MG63 (cell line): ENCODE data around the gene TSPAN18. TPM values are rescaled to one million over a fixed set of nuclear protein-coding genes. Genes with fewer than 3 reads are reported as not detected.
"Not testable (repeated sequence)": the region's sequence is repeated elsewhere in the genome, so short reads cannot be mapped to it uniquely, and the experiment has no call there.

Source experiments
- DNase-seq: peaks from one replicate; pipeline ENCODE4 v3.0.0-alpha.2; 2020
- H3K27me3 ChIP-seq: fragments of 250-450 bp; sonication (Bioruptor Pico); 2 replicates; pipeline ENCODE4 v1.5.1; 2020; ENCODE audit warnings: mild to moderate bottlenecking, moderate library complexity
- H3K36me3 ChIP-seq: fragments of 250-450 bp; sonication (Bioruptor Pico); 2 replicates; pipeline ENCODE4 v1.5.1; 2020; ENCODE audit warnings: mild to moderate bottlenecking, moderate library complexity
- H3K4me3 ChIP-seq: fragments of 250-450 bp; sonication (Bioruptor Pico); 2 replicates; pipeline ENCODE4 v1.5.1; 2020; ENCODE audit warnings: mild to moderate bottlenecking, moderate library complexity
- H3K9me3 ChIP-seq: fragments of 250-450 bp; sonication (Bioruptor Pico); 2 replicates; pipeline ENCODE4 v1.5.1; 2020; ENCODE audit warnings: mild to moderate bottlenecking, moderate library complexity
- total RNA-seq: library from RNA; depleted of rRNA; stranded (reverse); fragments of >200 nt; shearing (Covaris generic); gene quantifications from 2 replicates; pipeline ENCODE4 v1.2.3, GENCODE V29; 2014; ENCODE audit warnings: low replicate concordance

The TSPAN18 gene
- total RNA-seq, 1 experiment from 2014 or later = 0.95 TPM

DNA sequence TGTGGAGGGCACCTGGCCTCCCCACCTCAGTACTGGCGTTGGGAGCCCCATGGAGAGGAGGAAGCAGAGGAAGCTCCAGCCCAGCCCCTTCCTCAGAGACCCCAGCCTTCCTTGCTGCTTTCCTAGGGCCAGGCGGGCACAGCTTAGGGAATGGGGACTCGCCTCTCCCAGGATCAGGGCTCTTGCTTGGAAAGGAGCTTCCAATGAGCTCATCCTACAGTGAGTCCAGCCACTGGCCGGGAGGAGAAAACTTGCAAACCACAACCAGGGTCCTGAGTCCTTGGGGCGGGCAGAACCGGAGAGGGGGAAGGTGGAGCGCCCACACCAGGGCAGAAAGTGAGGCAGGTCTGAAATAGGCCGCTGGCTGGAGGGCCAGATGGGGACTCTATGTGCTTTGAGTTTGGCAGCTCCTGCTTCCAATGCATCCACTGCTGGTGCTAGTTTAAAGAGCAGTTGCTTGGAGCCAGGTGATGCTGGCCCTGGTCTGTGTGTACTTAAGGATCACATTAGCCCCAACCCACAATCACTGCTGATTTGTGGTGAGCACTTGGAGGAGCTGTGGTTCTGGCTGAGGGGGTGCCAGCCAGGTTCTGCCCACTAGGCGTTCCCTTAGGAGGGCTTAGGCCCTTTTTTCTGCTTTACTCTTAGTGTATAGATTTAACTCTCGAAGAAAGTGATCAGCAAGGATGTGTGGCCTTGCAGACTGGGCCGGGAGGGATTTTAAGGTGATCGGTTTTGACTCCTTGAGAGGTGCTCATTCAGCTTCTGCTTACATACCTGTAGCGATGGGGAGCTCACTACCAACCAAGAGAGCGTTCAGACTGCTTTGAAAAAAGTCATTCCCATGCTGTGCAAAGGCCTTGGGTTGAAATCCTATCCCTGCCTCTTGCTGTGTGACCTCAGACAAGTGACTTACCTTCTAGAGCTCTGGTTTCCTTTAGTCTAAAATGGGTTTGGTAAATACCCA is 142.0 kb downstream of the TSPAN18 start:
- Histone ChIP-seq H3K9me3 (no peaks in the 10 kb centered on the region), H3K4me3 (no peak overlapping the region), H3K27me3 (no peaks in the 10 kb centered on the region), H3K36me3 (no peaks in the 10 kb centered on the region)
- no peak for DNase-seq

DNA sequence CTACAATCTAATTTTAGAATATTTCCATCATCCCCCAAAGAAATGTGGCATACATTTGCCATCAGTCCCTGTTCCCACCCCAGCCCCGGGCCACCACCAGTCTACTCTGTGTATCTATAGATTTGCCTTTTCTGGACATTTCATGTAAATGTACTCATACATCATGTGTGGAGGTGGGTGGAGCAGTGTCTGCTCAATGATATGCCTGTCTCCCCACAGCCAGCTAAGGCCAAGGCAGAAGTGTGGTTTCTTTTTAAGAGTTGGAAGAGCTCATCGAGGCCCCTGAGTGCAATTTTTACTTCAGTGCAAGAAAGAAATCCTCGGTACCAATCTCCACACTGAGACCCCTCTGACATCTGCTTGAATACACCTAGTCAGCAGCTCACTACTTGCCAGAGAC is 143.4 kb downstream of the TSPAN18 start:
- H3K9me3 ChIP-seq = no peaks in the 10 kb centered on the region
- no peaks in the 10 kb centered on the region for H3K27me3 ChIP-seq
- H3K4me3 ChIP-seq = no peak overlapping the region
- DNase-seq = no peak
- H3K36me3 ChIP-seq = no peaks in the 10 kb centered on the region

DNA sequence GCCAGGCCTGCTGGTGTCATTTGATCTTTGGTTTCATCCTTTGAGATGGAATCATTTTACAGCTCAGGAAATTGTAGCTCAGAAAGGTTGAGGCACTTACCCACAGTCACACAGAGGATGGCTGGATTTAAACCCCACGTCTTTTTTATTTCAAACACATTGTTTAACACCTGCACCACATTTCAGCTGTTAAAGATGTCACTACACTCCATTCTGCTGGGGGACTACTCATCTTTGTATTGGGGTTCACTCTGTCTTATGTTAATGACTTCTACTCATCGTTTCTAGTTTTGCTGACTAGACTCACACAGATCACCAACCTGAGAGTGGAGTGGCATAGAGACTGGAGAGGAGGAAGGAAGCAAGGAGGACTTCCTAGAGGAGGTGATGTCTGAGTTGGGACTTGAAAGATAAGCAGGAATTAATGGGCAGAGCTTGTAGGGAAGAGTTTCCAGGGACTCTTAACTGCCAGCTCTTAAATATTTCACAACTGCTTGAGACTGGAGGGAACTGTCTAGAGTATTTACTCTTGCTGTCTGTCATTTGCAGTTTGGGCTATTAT is 143.9 kb downstream of the TSPAN18 start:
- DNase-seq = no peak
- H3K27me3 ChIP-seq = no peaks in the 10 kb centered on the region
- H3K9me3 ChIP-seq = no peaks in the 10 kb centered on the region
- no peaks in the 10 kb centered on the region for H3K36me3 ChIP-seq
- no peak overlapping the region for H3K4me3 ChIP-seq

DNA sequence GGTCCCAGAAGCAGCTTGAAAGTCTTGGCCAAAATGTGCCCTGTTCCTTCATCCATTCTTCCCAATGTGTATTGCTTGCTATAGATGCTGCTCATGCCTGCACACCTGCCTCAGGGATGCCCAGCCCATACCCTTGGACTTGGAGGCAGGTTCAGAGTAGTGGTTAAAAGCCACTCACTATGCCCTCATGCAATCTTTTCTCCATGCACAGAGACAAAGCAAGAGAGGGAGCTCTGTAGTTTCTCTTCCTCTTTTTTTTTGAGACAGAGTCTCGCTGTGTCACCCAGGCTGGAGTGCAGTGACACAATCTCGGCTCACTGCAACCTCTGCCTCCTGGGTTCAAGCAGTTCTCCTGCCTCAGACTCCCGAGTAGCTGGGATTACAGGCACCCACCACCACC is 144.9 kb downstream of the TSPAN18 start:
- H3K27me3 ChIP-seq, H3K36me3 ChIP-seq, H3K9me3 ChIP-seq, H3K4me3 ChIP-seq, DNase-seq: not testable (repeated sequence)

DNA sequence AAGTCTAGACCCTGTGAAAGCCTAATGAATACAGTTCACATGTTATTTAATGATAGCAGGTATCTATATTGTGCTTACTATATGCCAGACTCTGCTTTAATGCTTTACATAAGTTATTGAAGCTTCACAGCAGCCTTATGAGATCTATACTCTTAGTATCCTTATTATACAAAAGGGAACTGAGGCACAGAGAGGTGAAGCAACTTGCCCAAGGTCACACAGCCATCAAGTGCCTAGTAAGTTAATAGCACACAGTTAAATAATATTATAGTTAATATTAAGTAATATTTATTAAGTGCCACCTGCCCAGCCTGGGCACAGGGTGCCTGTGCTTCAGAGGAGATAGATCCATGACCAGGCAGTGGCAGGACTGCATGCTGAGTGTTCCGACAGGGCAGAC is 145.8 kb downstream of the TSPAN18 start:
- no peak overlapping the region for H3K4me3 ChIP-seq
- no peaks in the 10 kb centered on the region for H3K9me3 ChIP-seq
- H3K36me3 ChIP-seq = no peaks in the 10 kb centered on the region
- no peaks in the 10 kb centered on the region for H3K27me3 ChIP-seq
- no peak for DNase-seq

GRCh38 chr11:44873537-44873936 is 146.8 kb downstream of the TSPAN18 start:
- DNase-seq = no peak
- no peaks in the 10 kb centered on the region for H3K27me3 ChIP-seq
- H3K9me3 ChIP-seq = no peaks in the 10 kb centered on the region
- no peaks in the 10 kb centered on the region for H3K36me3 ChIP-seq
- H3K4me3 ChIP-seq = no peak overlapping the region

GRCh38 chr11:44874284-44874683 is 147.5 kb downstream of the TSPAN18 start:
- Histone ChIP-seq H3K4me3 (no peak overlapping the region), H3K27me3 (no peaks in the 10 kb centered on the region), H3K36me3 (no peaks in the 10 kb centered on the region), H3K9me3 (no peaks in the 10 kb centered on the region)
- no peak for DNase-seq

DNA sequence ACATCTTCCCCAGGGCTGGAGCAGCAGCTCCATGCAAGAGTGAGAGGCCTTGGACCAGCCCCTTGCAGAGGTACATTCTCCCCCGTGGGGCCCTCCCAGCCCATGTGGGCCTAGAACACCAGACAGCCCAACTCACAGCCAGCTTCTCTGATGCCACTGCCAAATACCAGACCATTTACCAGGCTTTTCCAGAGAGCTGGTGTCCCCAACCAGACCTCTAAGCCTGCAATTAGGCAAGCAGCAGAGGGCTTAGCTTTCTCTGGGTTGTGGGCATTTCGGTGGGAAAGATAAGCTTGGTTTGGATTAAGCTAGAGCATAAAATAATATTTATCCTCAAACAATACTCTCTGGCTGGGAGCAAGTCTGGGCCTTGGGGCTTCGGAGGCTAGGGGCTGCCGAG is 148.3 kb downstream of the TSPAN18 start:
- H3K27me3 ChIP-seq = no peaks in the 10 kb centered on the region
- no peaks in the 10 kb centered on the region for H3K36me3 ChIP-seq
- no peak overlapping the region for H3K4me3 ChIP-seq
- no peak for DNase-seq
- H3K9me3 ChIP-seq = no peaks in the 10 kb centered on the region

DNA sequence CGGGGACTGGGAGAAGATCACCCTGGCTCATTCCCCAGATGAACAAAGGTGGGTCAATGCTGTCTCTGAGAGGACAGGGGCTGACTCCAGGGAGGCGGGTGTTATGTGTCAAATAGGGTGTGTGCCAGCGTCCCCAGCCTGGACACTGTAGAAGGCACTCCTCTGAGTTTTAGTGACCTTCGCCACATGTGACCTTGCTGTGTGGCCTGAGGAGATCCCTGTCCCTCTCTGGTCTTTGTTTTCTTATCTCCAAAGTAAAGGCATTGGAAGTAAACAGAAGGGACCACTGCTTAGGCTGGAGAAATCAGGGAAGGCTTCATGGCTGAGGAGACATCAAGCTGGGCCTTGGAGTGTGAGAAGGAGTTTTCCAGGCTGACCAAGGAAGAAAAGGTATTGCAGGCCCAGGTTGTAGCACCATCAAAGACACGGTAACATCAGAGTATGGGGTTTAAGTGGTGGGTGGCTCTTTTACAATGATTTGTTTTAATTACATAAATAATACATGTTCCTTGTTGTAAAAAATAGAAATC is 149.5 kb downstream of the TSPAN18 start:
- no peaks in the 10 kb centered on the region for H3K9me3 ChIP-seq
- H3K36me3 ChIP-seq = no peaks in the 10 kb centered on the region
- no peak for DNase-seq
- H3K4me3 ChIP-seq = no peak overlapping the region
- H3K27me3 ChIP-seq = no peaks in the 10 kb centered on the region

DNA sequence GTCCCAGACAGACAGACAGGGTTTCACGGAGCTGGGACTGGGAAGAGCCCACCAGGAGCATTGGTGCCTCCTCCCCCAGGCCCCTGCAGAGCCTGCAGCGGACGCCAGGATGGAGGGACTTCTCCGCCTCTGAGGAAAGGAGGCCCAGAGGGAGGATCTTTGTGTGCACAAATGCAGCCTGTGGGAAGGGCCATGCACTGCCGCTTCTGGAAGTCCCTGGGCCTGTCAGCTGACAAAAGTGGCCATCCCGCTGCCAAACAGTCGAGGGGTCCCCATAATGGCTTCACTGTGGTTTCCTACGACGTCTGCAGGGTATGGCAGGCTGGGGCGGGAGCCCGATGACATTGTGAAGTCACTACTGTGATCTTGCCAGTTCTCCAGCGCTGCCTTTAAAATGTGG is 150.1 kb downstream of the TSPAN18 start:
- no peaks in the 10 kb centered on the region for H3K9me3 ChIP-seq
- no peaks in the 10 kb centered on the region for H3K36me3 ChIP-seq
- no peaks in the 10 kb centered on the region for H3K27me3 ChIP-seq
- no peak overlapping the region for H3K4me3 ChIP-seq
- no peak for DNase-seq

GRCh38 chr11:44877571-44878497 is 151.1 kb downstream of the TSPAN18 start:
- Histone ChIP-seq H3K36me3 (no peaks in the 10 kb centered on the region), H3K9me3 (no peaks in the 10 kb centered on the region), H3K4me3 (no peak overlapping the region), H3K27me3 (no peaks in the 10 kb centered on the region)
- no peak for DNase-seq

GRCh38 chr11:44878711-44879110 is 151.9 kb downstream of the TSPAN18 start:
- no peak for DNase-seq
- Histone ChIP-seq H3K9me3 (no peaks in the 10 kb centered on the region), H3K4me3 (no peak overlapping the region), H3K36me3 (no peaks in the 10 kb centered on the region), H3K27me3 (no peaks in the 10 kb centered on the region)

- H3K27me3 ChIP-seq = no peaks in the 10 kb centered on the region
- H3K4me3 ChIP-seq = no peak overlapping the region
- H3K36me3 ChIP-seq = no peaks in the 10 kb centered on the region
- no peaks in the 10 kb centered on the region for H3K9me3 ChIP-seq
- DNase-seq = no peak
Observed at GRCh38 chr11:44879432-44879831, 152.7 kb downstream of the TSPAN18 start.

GRCh38 chr11:44880511-44880910 is 153.7 kb downstream of the TSPAN18 start:
- no peak for DNase-seq
- Histone ChIP-seq H3K27me3 (no peaks in the 10 kb centered on the region), H3K9me3 (no peaks in the 10 kb centered on the region), H3K4me3 (no peak overlapping the region), H3K36me3 (no peaks in the 10 kb centered on the region)

GRCh38 chr11:44880953-44881352 is 154.2 kb downstream of the TSPAN18 start:
- Histone ChIP-seq H3K36me3 (no peaks in the 10 kb centered on the region), H3K4me3 (no peak overlapping the region), H3K9me3 (no peaks in the 10 kb centered on the region), H3K27me3 (no peaks in the 10 kb centered on the region)
- no peak for DNase-seq

- Histone ChIP-seq H3K4me3 (no peak overlapping the region), H3K36me3 (no peaks in the 10 kb centered on the region), H3K27me3 (no peaks in the 10 kb centered on the region), H3K9me3 (no peaks in the 10 kb centered on the region)
- no peak for DNase-seq
Observed at GRCh38 chr11:44883277-44883676, 156.5 kb downstream of the TSPAN18 start.

- Histone ChIP-seq H3K9me3 (no peaks in the 10 kb centered on the region), H3K27me3 (no peaks in the 10 kb centered on the region), H3K4me3 (no peak overlapping the region), H3K36me3 (no peaks in the 10 kb centered on the region)
- DNase-seq = no peak
Observed at GRCh38 chr11:44884056-44884455, 157.3 kb downstream of the TSPAN18 start.
